Smooth muscle cell (in vitro differentiated cells): ENCODE results near the gene PGAM1. TPM values are rescaled to one million over a fixed set of nuclear protein-coding genes. Genes with fewer than 3 reads are reported as not detected.

Experiments used
- DNase-seq: peaks from one replicate; lab custom pipeline; 2025; ENCODE audit not compliant: unreplicated experiment; lab: John Stamatoyannopoulos, UW
- H2AFZ ChIP-seq: fragments of 200-600 bp; sonication (generic); 2 replicates; pipeline ENCODE4 v1.6.0; 2016; ENCODE audit warnings: antibody characterized with exemption, low read depth, mild to moderate bottlenecking
- H3F3A ChIP-seq: fragments of 200-600 bp; sonication (generic); 2 replicates; pipeline ENCODE4 v1.6.0; 2017; ENCODE audit warnings: antibody characterized with exemption, low read depth
- H3K27ac ChIP-seq: fragments of 200-600 bp; sonication (generic); 2 replicates; pipeline ENCODE4 v1.5.1; 2016; ENCODE audit warnings: low read depth, mild to moderate bottlenecking
- H3K27me3 ChIP-seq: fragments of 200-600 bp; sonication (generic); 2 replicates; pipeline ENCODE4 v1.6.1; 2016; ENCODE audit warnings: low read depth, mild to moderate bottlenecking
- H3K36me3 ChIP-seq: fragments of 200-600 bp; sonication (generic); 2 replicates; pipeline ENCODE4 v1.5.1; 2016; ENCODE audit warnings: low read depth
- H3K4me1 ChIP-seq: fragments of 200-600 bp; sonication (generic); 2 replicates; pipeline ENCODE4 v1.5.1; 2016; ENCODE audit warnings: low read depth
- H3K4me2 ChIP-seq: fragments of 200-600 bp; sonication (generic); 2 replicates; pipeline ENCODE4 v1.6.0; 2016; ENCODE audit warnings: mild to moderate bottlenecking
- H3K4me3 ChIP-seq: fragments of 200-600 bp; sonication (generic); 2 replicates; pipeline ENCODE4 v1.5.1; 2016; ENCODE audit warnings: mild to moderate bottlenecking
- H3K79me2 ChIP-seq: fragments of 200-600 bp; sonication (generic); 2 replicates; pipeline ENCODE4 v1.6.0; 2016; ENCODE audit warnings: low read depth, mild to moderate bottlenecking
- H3K9ac ChIP-seq: fragments of 200-600 bp; sonication (generic); 2 replicates; pipeline ENCODE4 v1.6.0; 2016; ENCODE audit warnings: low read depth
- H3K9me3 ChIP-seq: fragments of 200-600 bp; sonication (generic); replicated peaks from 2 replicates; pipeline ENCODE4 v1.5.1; 2016; ENCODE audit warnings: low read depth
- H4K20me1 ChIP-seq: fragments of 200-600 bp; sonication (generic); 2 replicates; pipeline ENCODE4 v1.6.0; 2016; ENCODE audit warnings: low read depth
- CTCF ChIP-seq: fragments of 200-600 bp; sonication (generic); IDR thresholded peaks from 2 replicates; pipeline ENCODE4 v1.5.1; 2017; ENCODE audit warnings: borderline replicate concordance, mild to moderate bottlenecking, antibody characterized with exemption; ENCODE audit not compliant: insufficient read depth, poor library complexity, severe bottlenecking
- WGBS: methylation state at CpG from one replicate; pipeline ENCODE4 v1.1.7; 2016; ENCODE audit warnings: low lambda C conversion rate; 5-methylcytosine and 5-hydroxymethylcytosine counted together
- polyA plus RNA-seq: library from polyadenylated mRNA; unstranded; fragments of >200 nt; fragmentation: Nextera tagmentation; extraction: Ambion mirVana; gene quantifications from 2 replicates; pipeline ENCODE4 v1.2.1, GENCODE V29; 2016
- total RNA-seq: library from RNA; depleted of rRNA; stranded (reverse); fragments of >200 nt; gene quantifications from 2 replicates; pipeline ENCODE4 v1.2.3, GENCODE V29; 2014

Gene PGAM1
- total and polyA plus RNA-seq, 2 experiments from 2014 or later = 725 to 957 TPM

GRCh38 chr10:97384641-97385040 is 41.4 kb upstream of the PGAM1 start:
- Histone ChIP-seq H3K79me2 (no peaks in the 10 kb centered on the region), H3K9me3 (no peaks in the 10 kb centered on the region), H3K4me3 (no peak overlapping the region), H3K27me3 (no peaks in the 10 kb centered on the region), H3K27ac (no peak overlapping the region), H3K36me3 (peaks cover 4% of the 10 kb centered on the region), H2AFZ (no peak overlapping the region), H3F3A (no peaks in the 10 kb centered on the region), H3K4me2 (no peak overlapping the region), H4K20me1 (no peaks in the 10 kb centered on the region), H3K9ac (no peak overlapping the region), H3K4me1 (no peaks in the 10 kb centered on the region)
- no peak for DNase-seq
- 96% methylated on average over 6 of the region's 6 CpGs for WGBS
- TF ChIP-seq CTCF = no peak

- H3K36me3 ChIP-seq = peaks cover 4% of the 10 kb centered on the region
- no peaks in the 10 kb centered on the region for H3K4me1 ChIP-seq
- no peak overlapping the region for H3K4me3 ChIP-seq
- H2AFZ ChIP-seq = no peak overlapping the region
- H3K79me2 ChIP-seq = no peaks in the 10 kb centered on the region
- H3K27me3 ChIP-seq = no peaks in the 10 kb centered on the region
- H3K9ac ChIP-seq = no peak overlapping the region
- H3K4me2 ChIP-seq = no peak overlapping the region
- no peaks in the 10 kb centered on the region for H3F3A ChIP-seq
- H3K9me3 ChIP-seq = no peaks in the 10 kb centered on the region
- WGBS = 96% methylated on average over 7 of the region's 7 CpGs
- no peaks in the 10 kb centered on the region for H4K20me1 ChIP-seq
- TF ChIP-seq CTCF = no peak
- DNase-seq = no peak
- no peak overlapping the region for H3K27ac ChIP-seq
Measured at GRCh38 chr10:97385565-97385964, 40.4 kb upstream of the PGAM1 start.

- Histone ChIP-seq H3K9ac (no peak overlapping the region), H2AFZ (no peak overlapping the region), H3F3A (no peaks in the 10 kb centered on the region), H3K79me2 (no peaks in the 10 kb centered on the region), H3K9me3 (no peaks in the 10 kb centered on the region), H3K27ac (no peak overlapping the region), H3K4me2 (no peak overlapping the region), H3K4me1 (no peaks in the 10 kb centered on the region), H4K20me1 (no peaks in the 10 kb centered on the region), H3K27me3 (no peaks in the 10 kb centered on the region), H3K36me3 (peaks cover 4% of the 10 kb centered on the region), H3K4me3 (no peak overlapping the region)
- WGBS = 85% methylated on average over 5 of the region's 5 CpGs
- TF ChIP-seq CTCF = no peak
- no peak for DNase-seq
Measured at GRCh38 chr10:97388152-97388551, 37.8 kb upstream of the PGAM1 start.

GRCh38 chr10:97390091-97390490 is 35.9 kb upstream of the PGAM1 start:
- Histone ChIP-seq H4K20me1 (no peaks in the 10 kb centered on the region), H3K79me2 (no peaks in the 10 kb centered on the region), H3K9ac (no peak overlapping the region), H3F3A (no peaks in the 10 kb centered on the region), H3K4me3 (no peak overlapping the region), H2AFZ (no peak overlapping the region), H3K36me3 (no peaks in the 10 kb centered on the region), H3K27me3 (no peaks in the 10 kb centered on the region), H3K9me3 (no peaks in the 10 kb centered on the region), H3K27ac (no peak overlapping the region), H3K4me2 (no peak overlapping the region), H3K4me1 (no peaks in the 10 kb centered on the region)
- DNase-seq = no peak
- 99% methylated on average over 5 of the region's 5 CpGs for WGBS
- no peak for TF ChIP-seq CTCF
